ENCODE data around the gene LOXL1.

- TF ChIP-seq, protein P1, sequence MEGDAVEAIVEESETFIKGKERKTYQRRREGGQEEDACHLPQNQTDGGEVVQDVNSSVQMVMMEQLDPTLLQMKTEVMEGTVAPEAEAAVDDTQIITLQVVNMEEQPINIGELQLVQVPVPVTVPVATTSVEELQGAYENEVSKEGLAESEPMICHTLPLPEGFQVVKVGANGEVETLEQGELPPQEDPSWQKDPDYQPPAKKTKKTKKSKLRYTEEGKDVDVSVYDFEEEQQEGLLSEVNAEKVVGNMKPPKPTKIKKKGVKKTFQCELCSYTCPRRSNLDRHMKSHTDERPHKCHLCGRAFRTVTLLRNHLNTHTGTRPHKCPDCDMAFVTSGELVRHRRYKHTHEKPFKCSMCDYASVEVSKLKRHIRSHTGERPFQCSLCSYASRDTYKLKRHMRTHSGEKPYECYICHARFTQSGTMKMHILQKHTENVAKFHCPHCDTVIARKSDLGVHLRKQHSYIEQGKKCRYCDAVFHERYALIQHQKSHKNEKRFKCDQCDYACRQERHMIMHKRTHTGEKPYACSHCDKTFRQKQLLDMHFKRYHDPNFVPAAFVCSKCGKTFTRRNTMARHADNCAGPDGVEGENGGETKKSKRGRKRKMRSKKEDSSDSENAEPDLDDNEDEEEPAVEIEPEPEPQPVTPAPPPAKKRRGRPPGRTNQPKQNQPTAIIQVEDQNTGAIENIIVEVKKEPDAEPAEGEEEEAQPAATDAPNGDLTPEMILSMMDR (IDR thresholded peaks at IDR 0.05), result no peak
- no peak for TF ChIP-seq EZH2 (IDR thresholded peaks at IDR 0.05; ENCODE audit: borderline replicate concordance, insufficient read depth, low read depth, low read length, poor library complexity, severe bottlenecking)
Measured at GRCh38 chr15:73957276-73957675, 31.0 kb downstream of the LOXL1 start.

All from B cell (primary cell).